Measurements from ENCODE around the gene FBLN5. TPM values are rescaled to one million over a fixed set of nuclear protein-coding genes. Genes with fewer than 3 reads are reported as not detected.

Gene FBLN5, protein sequence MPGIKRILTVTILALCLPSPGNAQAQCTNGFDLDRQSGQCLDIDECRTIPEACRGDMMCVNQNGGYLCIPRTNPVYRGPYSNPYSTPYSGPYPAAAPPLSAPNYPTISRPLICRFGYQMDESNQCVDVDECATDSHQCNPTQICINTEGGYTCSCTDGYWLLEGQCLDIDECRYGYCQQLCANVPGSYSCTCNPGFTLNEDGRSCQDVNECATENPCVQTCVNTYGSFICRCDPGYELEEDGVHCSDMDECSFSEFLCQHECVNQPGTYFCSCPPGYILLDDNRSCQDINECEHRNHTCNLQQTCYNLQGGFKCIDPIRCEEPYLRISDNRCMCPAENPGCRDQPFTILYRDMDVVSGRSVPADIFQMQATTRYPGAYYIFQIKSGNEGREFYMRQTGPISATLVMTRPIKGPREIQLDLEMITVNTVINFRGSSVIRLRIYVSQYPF
- 0.23 TPM for total RNA-seq (2021; ENCODE audit: unreplicated experiment)
- polyA plus RNA-seq (2012; ENCODE audit: insufficient read length): 0.15 TPM
- Bru-seq, nascent RNA: percentile 7 among the genes with signal in this experiment
- BruChase-seq, experiment 1, labeled RNA remaining after a 2-hour chase: percentile 10 among the genes with signal in this experiment
- BruChase-seq, experiment 2, labeled RNA remaining after a 6-hour chase: percentile 12 among the genes with signal in this experiment
- long read RNA-seq: 0 reads

DNA sequence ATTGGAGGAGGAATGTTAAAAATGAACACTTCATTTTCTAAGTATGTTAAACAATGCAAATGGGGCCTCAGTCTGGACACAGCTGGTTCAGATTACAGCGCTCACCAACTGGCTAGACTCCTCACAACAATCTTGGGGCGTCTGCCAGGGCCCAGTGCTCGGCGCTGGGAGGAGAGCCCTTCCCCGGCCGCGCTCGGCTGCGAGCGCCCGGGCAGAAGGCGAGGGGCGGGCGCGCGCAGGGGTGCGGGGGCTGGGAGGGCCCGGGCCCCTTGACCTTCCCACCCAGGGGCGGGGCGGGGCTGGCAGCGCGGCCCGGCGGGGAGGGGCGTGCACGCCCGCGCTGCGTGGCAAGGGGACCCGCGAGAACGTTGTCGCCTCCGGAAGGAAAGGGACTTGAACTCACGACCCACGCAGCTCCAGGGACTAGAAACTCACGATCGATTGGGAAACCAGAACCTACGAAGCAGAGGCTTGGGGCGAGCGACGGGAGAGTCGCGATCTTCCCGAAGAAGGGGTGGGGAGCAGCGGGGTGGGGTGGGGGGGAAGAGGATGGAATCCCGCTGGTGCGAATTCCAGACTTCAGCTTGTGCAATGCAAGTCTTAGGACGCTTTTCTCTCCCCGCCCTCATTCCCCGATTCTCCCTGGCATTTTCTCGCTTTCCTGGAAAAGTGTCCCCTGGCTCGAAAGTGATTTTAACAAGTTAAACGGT lies at the start of gene FBLN5:
FBLN5 (minus strand) TSS at position 220 of the 710 bp plus-strand sequence. CDS start 465 bp downstream, outside the sequence.
- ATAC-seq: peak; percentile 62
- TF ChIP-seq TCF7L2 (IDR thresholded peaks at IDR 0.05; ENCODE audit: low read depth, low read length): no peak
- no peak for TF ChIP-seq SIN3A (IDR thresholded peaks at IDR 0.05; ENCODE audit: borderline replicate concordance, insufficient read depth, low read depth, low read length)
- TF ChIP-seq CTCF (IDR thresholded peaks at IDR 0.05): no peak
- no peak for TF ChIP-seq POLR2AphosphoS5 (IDR thresholded peaks at IDR 0.05; ENCODE audit: low read depth, low read length)
- TF ChIP-seq, protein P1, sequence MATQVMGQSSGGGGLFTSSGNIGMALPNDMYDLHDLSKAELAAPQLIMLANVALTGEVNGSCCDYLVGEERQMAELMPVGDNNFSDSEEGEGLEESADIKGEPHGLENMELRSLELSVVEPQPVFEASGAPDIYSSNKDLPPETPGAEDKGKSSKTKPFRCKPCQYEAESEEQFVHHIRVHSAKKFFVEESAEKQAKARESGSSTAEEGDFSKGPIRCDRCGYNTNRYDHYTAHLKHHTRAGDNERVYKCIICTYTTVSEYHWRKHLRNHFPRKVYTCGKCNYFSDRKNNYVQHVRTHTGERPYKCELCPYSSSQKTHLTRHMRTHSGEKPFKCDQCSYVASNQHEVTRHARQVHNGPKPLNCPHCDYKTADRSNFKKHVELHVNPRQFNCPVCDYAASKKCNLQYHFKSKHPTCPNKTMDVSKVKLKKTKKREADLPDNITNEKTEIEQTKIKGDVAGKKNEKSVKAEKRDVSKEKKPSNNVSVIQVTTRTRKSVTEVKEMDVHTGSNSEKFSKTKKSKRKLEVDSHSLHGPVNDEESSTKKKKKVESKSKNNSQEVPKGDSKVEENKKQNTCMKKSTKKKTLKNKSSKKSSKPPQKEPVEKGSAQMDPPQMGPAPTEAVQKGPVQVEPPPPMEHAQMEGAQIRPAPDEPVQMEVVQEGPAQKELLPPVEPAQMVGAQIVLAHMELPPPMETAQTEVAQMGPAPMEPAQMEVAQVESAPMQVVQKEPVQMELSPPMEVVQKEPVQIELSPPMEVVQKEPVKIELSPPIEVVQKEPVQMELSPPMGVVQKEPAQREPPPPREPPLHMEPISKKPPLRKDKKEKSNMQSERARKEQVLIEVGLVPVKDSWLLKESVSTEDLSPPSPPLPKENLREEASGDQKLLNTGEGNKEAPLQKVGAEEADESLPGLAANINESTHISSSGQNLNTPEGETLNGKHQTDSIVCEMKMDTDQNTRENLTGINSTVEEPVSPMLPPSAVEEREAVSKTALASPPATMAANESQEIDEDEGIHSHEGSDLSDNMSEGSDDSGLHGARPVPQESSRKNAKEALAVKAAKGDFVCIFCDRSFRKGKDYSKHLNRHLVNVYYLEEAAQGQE (IDR thresholded peaks at IDR 0.05; ENCODE audit: insufficient read depth in 1 of 2, low read depth in 2 of 2, low read length in 1 of 2): no peak
- no peak for DNase-seq (ENCODE audit: low read depth, low spot score)
- no peak within 1 kb of the TSS for H3K27ac ChIP-seq (ENCODE audit: low read length)
- H3K9me3 ChIP-seq (ENCODE audit: control insufficient read depth, insufficient read depth, low read depth, low read length): no peaks in the 10 kb centered on the region
- ChIA-PET POLR2A (no interaction called here), CTCF (no interaction called here)
- no TSS peak for BruUV-seq (replicated peaks)
- no peaks in the 10 kb centered on the region for H3K36me3 ChIP-seq (ENCODE audit: control insufficient read depth, insufficient read depth, low read length)
- no peaks in the 10 kb centered on the region for H3K4me1 ChIP-seq (ENCODE audit: control insufficient read depth, insufficient read depth, low read length)
- in situ Hi-C loops (cut with HindIII; ENCODE audit: low pct_unique_long_range_greater_than_20kb, low sequenced_read_pairs) (no loop called here), intact Hi-C loops (cut with micrococcal nuclease; ENCODE audit: unreplicated experiment) (no loop called here)
- peak within 1 kb of the TSS; percentile 34 to 43 for H3K4me3 ChIP-seq (ENCODE audit: low read depth in 2 of 2, low read length in 2 of 2)
- H3K27me3 ChIP-seq (ENCODE audit: control insufficient read depth, insufficient read depth, low read length): peaks cover 6% of the 10 kb centered on the region

DNA sequence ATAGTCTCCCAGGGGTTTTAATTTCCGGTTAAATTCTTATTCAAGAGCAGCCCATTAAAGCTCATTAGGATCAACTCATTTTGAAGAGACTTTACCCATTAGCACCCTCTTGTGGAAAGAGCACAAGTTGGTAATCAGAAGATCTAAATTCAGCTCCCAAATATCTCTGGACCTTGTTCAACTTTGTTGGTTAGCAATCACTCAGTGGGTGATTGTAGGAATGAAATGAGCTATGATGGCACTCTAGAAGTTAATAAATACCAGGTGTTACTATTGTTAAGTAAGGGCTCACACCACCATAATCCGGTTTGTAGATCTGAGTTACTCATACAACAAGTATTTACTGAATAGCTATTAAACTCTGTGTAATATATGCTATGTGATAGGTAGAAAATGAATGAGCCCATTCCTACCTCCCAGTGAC lies 49.5 kb upstream of the FBLN5 start:
- Histone ChIP-seq H3K27ac (ENCODE audit: low read length) (no peak overlapping the region), H3K4me1 (ENCODE audit: control insufficient read depth, insufficient read depth, low read length) (no peaks in the 10 kb centered on the region; the same call in 1 of the 2 replicates), H3K9me3 (ENCODE audit: control insufficient read depth, insufficient read depth, low read depth, low read length) (no peaks in the 10 kb centered on the region), H3K27me3 (ENCODE audit: control insufficient read depth, insufficient read depth, low read length) (no peaks in the 10 kb centered on the region), H3K36me3 (ENCODE audit: control insufficient read depth, insufficient read depth, low read length) (peaks cover 2% of the 10 kb centered on the region; the same call in 1 of the 2 replicates), H3K4me3 (ENCODE audit: low read depth in 2 of 2, low read length in 2 of 2) (no peak overlapping the region)
- DNase-seq (ENCODE audit: low read depth, low spot score): peak; percentile 15
- in situ Hi-C loops (cut with HindIII; ENCODE audit: low pct_unique_long_range_greater_than_20kb, low sequenced_read_pairs): no loop called here
- peak; percentile 48; the same call in 1 of the 2 replicates for ATAC-seq
- BruUV-seq (replicated peaks): no TSS peak
- ChIA-PET POLR2A (no interaction called here), CTCF (interaction anchor here (0.7 to 1.1 kb wide), 3 partner anchors 11 to 109 kb away, joined by 3 to 6 read pairs (median 4); partner anchors contain the start of gene ATXN3)
- TF ChIP-seq CTCF (IDR thresholded peaks at IDR 0.05) (peak; percentile 56; the same call in 1 of the 2 replicates), SIN3A (IDR thresholded peaks at IDR 0.05; ENCODE audit: borderline replicate concordance, insufficient read depth, low read depth, low read length) (no peak)
- intact Hi-C loops (cut with micrococcal nuclease; ENCODE audit: unreplicated experiment): no loop called here

All from Panc1 (cell line).